ENCODE measurements around the gene TSPAN14. TPM values are rescaled to one million over a fixed set of nuclear protein-coding genes. Genes with fewer than 3 reads are reported as not detected.

TSPAN14 gene
- total and polyA plus RNA-seq, 2 donors (not counting 1 experiment from before 2014, with no cell fraction given) = 12.1 to 50.0 TPM

DNA sequence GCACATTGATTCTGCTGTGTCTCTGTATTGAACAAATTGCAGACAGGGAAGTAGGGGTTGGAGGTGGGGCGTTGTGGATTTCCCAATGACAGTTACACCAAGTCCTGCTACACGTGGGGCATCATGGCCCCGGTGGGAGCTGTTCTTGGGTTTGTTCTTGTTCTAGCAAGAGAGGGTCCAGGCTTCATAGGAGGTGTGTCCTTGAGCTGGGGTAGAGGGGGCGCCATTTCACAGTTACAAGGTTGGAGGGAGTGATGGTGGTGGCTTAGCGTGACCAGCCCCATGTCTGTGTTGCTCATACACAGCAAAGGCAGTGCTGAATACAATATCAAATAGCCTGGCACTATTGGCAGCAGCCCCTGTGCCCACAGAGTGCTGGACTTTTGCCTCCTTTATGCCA, 99.3 kb downstream of the TSPAN14 start:
- TF ChIP-seq, protein P1, sequence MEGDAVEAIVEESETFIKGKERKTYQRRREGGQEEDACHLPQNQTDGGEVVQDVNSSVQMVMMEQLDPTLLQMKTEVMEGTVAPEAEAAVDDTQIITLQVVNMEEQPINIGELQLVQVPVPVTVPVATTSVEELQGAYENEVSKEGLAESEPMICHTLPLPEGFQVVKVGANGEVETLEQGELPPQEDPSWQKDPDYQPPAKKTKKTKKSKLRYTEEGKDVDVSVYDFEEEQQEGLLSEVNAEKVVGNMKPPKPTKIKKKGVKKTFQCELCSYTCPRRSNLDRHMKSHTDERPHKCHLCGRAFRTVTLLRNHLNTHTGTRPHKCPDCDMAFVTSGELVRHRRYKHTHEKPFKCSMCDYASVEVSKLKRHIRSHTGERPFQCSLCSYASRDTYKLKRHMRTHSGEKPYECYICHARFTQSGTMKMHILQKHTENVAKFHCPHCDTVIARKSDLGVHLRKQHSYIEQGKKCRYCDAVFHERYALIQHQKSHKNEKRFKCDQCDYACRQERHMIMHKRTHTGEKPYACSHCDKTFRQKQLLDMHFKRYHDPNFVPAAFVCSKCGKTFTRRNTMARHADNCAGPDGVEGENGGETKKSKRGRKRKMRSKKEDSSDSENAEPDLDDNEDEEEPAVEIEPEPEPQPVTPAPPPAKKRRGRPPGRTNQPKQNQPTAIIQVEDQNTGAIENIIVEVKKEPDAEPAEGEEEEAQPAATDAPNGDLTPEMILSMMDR (conservative IDR thresholded peaks at IDR 0.05 in 1 of 2, IDR thresholded peaks at IDR 0.05 in 1 of 2; ENCODE audit: low read depth in 1 of 2, low read length in 2 of 2) = no peak
- TF ChIP-seq EZH2 (IDR thresholded peaks at IDR 0.05; ENCODE audit: low read length, missing control alignments) = no peak
- no peak overlapping the region for H3K4me3 ChIP-seq (replicated peaks in 1 of 4; ENCODE audit: control extremely low read depth in 1 of 4, insufficient read depth in 1 of 4, low read depth in 3 of 4, low read length in 4 of 4)
- no peak overlapping the region for H3K9ac ChIP-seq (ENCODE audit: insufficient read depth, low read length)
- H3K79me2 ChIP-seq (ENCODE audit: control insufficient read depth, insufficient read depth, low read length) = no peaks in the 10 kb centered on the region
- H3K9me3 ChIP-seq (ENCODE audit: control insufficient read depth, insufficient read depth, low read depth, low read length) = no peaks in the 10 kb centered on the region
- H3K27me3 ChIP-seq (ENCODE audit: control insufficient read depth, insufficient read depth, low read length) = no peaks in the 10 kb centered on the region
- no peaks in the 10 kb centered on the region for H3K4me1 ChIP-seq (ENCODE audit: control insufficient read depth, extremely low read depth, insufficient read depth, low read length)
- H3K36me3 ChIP-seq (ENCODE audit: control insufficient read depth, insufficient read depth, low read length) = no peaks in the 10 kb centered on the region
- H3K27ac ChIP-seq (ENCODE audit: insufficient read depth, low read length) = no peak overlapping the region
- H3K4me2 ChIP-seq (ENCODE audit: extremely low read depth, insufficient read depth, low read length) = no peak overlapping the region
- DNase-seq (ENCODE audit: low read depth in 2 of 2) = no peak
- H2AFZ ChIP-seq (ENCODE audit: low read length) = no peak overlapping the region
- H4K20me1 ChIP-seq (ENCODE audit: control insufficient read depth, extremely low read depth, insufficient read depth, low read length) = no peaks in the 10 kb centered on the region

DNA sequence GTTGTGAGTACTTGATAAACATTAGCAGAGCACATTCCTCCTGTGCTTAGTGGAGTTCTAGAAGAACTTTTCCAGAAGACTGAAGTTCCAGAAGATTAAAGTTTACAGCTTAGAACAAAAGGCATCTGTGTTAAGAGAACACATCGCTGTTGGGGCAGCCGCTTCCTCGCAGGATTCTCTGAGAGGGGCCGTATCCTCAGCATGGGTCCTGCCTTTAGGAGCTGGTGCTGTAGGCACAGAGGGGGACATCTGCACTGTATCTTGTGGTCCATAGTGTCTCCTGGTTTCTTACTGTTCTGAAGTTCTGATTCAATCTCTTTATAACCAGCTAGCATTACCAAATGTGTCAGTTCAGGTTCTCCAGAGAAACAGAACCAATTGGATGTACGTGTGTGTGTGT, 99.9 kb downstream of the TSPAN14 start:
- Histone ChIP-seq H3K9ac (ENCODE audit: insufficient read depth, low read length) (no peak overlapping the region), H3K4me1 (ENCODE audit: control insufficient read depth, extremely low read depth, insufficient read depth, low read length) (no peaks in the 10 kb centered on the region), H3K27ac (ENCODE audit: insufficient read depth, low read length) (no peak overlapping the region), H3K9me3 (ENCODE audit: control insufficient read depth, insufficient read depth, low read depth, low read length) (no peaks in the 10 kb centered on the region), H3K36me3 (ENCODE audit: control insufficient read depth, insufficient read depth, low read length) (no peaks in the 10 kb centered on the region), H4K20me1 (ENCODE audit: control insufficient read depth, extremely low read depth, insufficient read depth, low read length) (no peaks in the 10 kb centered on the region), H3K79me2 (ENCODE audit: control insufficient read depth, insufficient read depth, low read length) (no peaks in the 10 kb centered on the region), H3K4me3 (replicated peaks in 1 of 4; ENCODE audit: control extremely low read depth in 1 of 4, insufficient read depth in 1 of 4, low read depth in 3 of 4, low read length in 4 of 4) (no peak overlapping the region), H3K4me2 (ENCODE audit: extremely low read depth, insufficient read depth, low read length) (no peak overlapping the region), H2AFZ (ENCODE audit: low read length) (no peak overlapping the region), H3K27me3 (ENCODE audit: control insufficient read depth, insufficient read depth, low read length) (no peaks in the 10 kb centered on the region)
- DNase-seq (ENCODE audit: low read depth in 2 of 2) = no peak
- TF ChIP-seq EZH2 (IDR thresholded peaks at IDR 0.05; ENCODE audit: low read length, missing control alignments) = no peak
- TF ChIP-seq, protein P1 (conservative IDR thresholded peaks at IDR 0.05 in 1 of 2, IDR thresholded peaks at IDR 0.05 in 1 of 2; ENCODE audit: low read depth in 1 of 2, low read length in 2 of 2) = no peak

DNA sequence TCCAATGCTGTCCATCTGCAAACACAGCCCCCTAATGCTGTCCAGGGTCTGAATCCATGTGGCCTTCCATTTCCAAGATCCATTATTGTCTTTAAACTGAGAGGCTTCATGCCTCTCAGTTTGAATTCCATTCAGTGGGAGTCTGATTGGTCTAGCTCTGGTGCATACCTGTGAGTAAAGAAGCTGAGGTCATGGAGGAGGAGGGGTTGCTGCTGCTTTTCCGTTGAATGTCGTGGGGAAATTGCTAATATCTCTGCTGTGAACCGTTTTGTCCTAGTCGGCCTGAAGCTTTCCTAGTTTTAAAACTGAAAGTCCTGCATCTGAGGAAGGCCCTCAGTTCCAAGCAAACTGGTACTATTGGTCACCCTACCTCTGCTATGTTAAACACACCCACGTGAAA, 101.3 kb downstream of the TSPAN14 start:
- TF ChIP-seq, protein P1 (conservative IDR thresholded peaks at IDR 0.05 in 1 of 2, IDR thresholded peaks at IDR 0.05 in 1 of 2; ENCODE audit: low read depth in 1 of 2, low read length in 2 of 2) = no peak
- no peak for TF ChIP-seq EZH2 (IDR thresholded peaks at IDR 0.05; ENCODE audit: low read length, missing control alignments)
- Histone ChIP-seq H3K9ac (ENCODE audit: insufficient read depth, low read length) (no peak overlapping the region), H3K36me3 (ENCODE audit: control insufficient read depth, insufficient read depth, low read length) (no peaks in the 10 kb centered on the region), H3K9me3 (ENCODE audit: control insufficient read depth, insufficient read depth, low read depth, low read length) (no peaks in the 10 kb centered on the region), H3K27ac (ENCODE audit: insufficient read depth, low read length) (no peak overlapping the region), H3K27me3 (ENCODE audit: control insufficient read depth, insufficient read depth, low read length) (no peaks in the 10 kb centered on the region), H2AFZ (ENCODE audit: low read length) (no peak overlapping the region), H3K4me2 (ENCODE audit: extremely low read depth, insufficient read depth, low read length) (no peak overlapping the region), H3K4me3 (replicated peaks in 1 of 4; ENCODE audit: control extremely low read depth in 1 of 4, insufficient read depth in 1 of 4, low read depth in 3 of 4, low read length in 4 of 4) (no peak overlapping the region), H3K4me1 (ENCODE audit: control insufficient read depth, extremely low read depth, insufficient read depth, low read length) (no peaks in the 10 kb centered on the region), H4K20me1 (ENCODE audit: control insufficient read depth, extremely low read depth, insufficient read depth, low read length) (no peaks in the 10 kb centered on the region), H3K79me2 (ENCODE audit: control insufficient read depth, insufficient read depth, low read length) (no peaks in the 10 kb centered on the region)
- no peak for DNase-seq (ENCODE audit: low read depth in 2 of 2)
